IMR-90 (cell line): ENCODE data around the gene APP. TPM values are rescaled to one million over a fixed set of nuclear protein-coding genes. Genes with fewer than 3 reads are reported as not detected.

Experiments used
- ATAC-seq: fragments of 200-7000 bp; cut with Tn5 transposase; 2 replicates; pipeline ENCODE4 v1.9.1; 2020; ENCODE audit warnings: low read depth, mild to moderate bottlenecking, moderate library complexity
- BruUV-seq: library from RNA; stranded (reverse); fragments of 400-500 nt; replicated peaks from 2 replicates; lab custom pipeline; 2021; lab: Mats Ljungman, UMichigan
- CTCF ChIA-PET: fragments of 300-600 bp; formaldehyde crosslinking; extraction: SDS; loops from one replicate; lab custom pipeline; 2021; ENCODE audit warnings: antibody characterized with exemption; lab: Yijun Ruan, JAX
- POLR2A ChIA-PET: fragments of 300-600 bp; sonication (Branson Sonifier 250); formaldehyde crosslinking; loops from one replicate; lab custom pipeline; 2022; ENCODE audit warnings: antibody characterized with exemption; ENCODE audit not compliant: unreplicated experiment; lab: Charles Lee
- DNase-seq: peaks from one replicate; pipeline ENCODE4 v3.0.0; 2013
- H2AFZ ChIP-seq: replicated peaks from 2 replicates; pipeline ENCODE3; 2013; ENCODE audit warnings: low read length, mild to moderate bottlenecking; ENCODE audit not compliant: poor library complexity
- H2AK5ac ChIP-seq: 2 replicates; pipeline ENCODE4 v1.6.1; 2013; ENCODE audit warnings: low read depth, low read length, inconsistent platforms
- H2AK9ac ChIP-seq: replicated peaks from 2 replicates; pipeline ENCODE3; 2013; ENCODE audit warnings: mild to moderate bottlenecking, low read depth, low read length, moderate library complexity; ENCODE audit not compliant: poor library complexity
- H2BK120ac ChIP-seq: 2 replicates; pipeline ENCODE4 v1.6.1; 2013; ENCODE audit warnings: low read depth, low read length, inconsistent platforms
- H2BK15ac ChIP-seq: 3 replicates; pipeline ENCODE4 v1.6.1; 2013; ENCODE audit warnings: low read depth, low read length, inconsistent platforms
- H2BK20ac ChIP-seq: 2 replicates; pipeline ENCODE4 v1.6.1; 2013; ENCODE audit warnings: low read depth, mild to moderate bottlenecking, inconsistent platforms, low read length, moderate library complexity
- H2BK5ac ChIP-seq: 2 replicates; pipeline ENCODE4 v1.6.1; 2013; ENCODE audit warnings: mild to moderate bottlenecking, low read depth, low read length, inconsistent platforms; ENCODE audit not compliant: poor library complexity, severe bottlenecking
- H3K14ac ChIP-seq: replicated peaks from 2 replicates; pipeline ENCODE4 v1.6.1; 2013; ENCODE audit warnings: low read depth, low read length, inconsistent platforms
- H3K18ac ChIP-seq: 2 replicates; pipeline ENCODE4 v1.6.1; 2013; ENCODE audit warnings: low read depth, low read length, control low read depth
- H3K23ac ChIP-seq: 2 replicates; pipeline ENCODE4 v1.6.1; 2013; ENCODE audit warnings: low read depth, low read length, inconsistent platforms
- H3K27ac ChIP-seq: 2 replicates; pipeline ENCODE4 v1.5.1; 2013; ENCODE audit warnings: mild to moderate bottlenecking, control low read depth, low read length; ENCODE audit not compliant: insufficient read depth
- H3K27me3 ChIP-seq: 2 replicates; pipeline ENCODE4 v1.6.1; 2013; ENCODE audit warnings: low read length; ENCODE audit not compliant: control insufficient read depth, insufficient read depth
- H3K36me3 ChIP-seq: 2 replicates; pipeline ENCODE4 v1.6.1; 2013; ENCODE audit warnings: low read length, mixed read lengths; ENCODE audit not compliant: control insufficient read depth, insufficient read depth
- H3K4ac ChIP-seq: 2 replicates; pipeline ENCODE4 v1.6.1; 2013; ENCODE audit warnings: low read depth, low read length, inconsistent platforms
- H3K4me1 ChIP-seq: 2 replicates; pipeline ENCODE4 v1.6.1; 2013; ENCODE audit warnings: low read length, mixed read lengths; ENCODE audit not compliant: control insufficient read depth, insufficient read depth
- H3K4me2 ChIP-seq: 2 replicates; pipeline ENCODE4 v1.6.1; 2013; ENCODE audit warnings: low read depth, mild to moderate bottlenecking, control low read depth, low read length, moderate library complexity
- H3K4me3 ChIP-seq: 2 replicates; pipeline ENCODE4 v1.5.1; 2013; ENCODE audit warnings: low read depth, mild to moderate bottlenecking, control low read depth, low read length, moderate library complexity; ENCODE audit not compliant: insufficient read depth
- H3K56ac ChIP-seq: 2 replicates; pipeline ENCODE4 v1.6.1; 2013; ENCODE audit warnings: low read length, inconsistent platforms; ENCODE audit not compliant: insufficient read depth; ENCODE audit errors: extremely low read depth
- H3K79me1 ChIP-seq, 2 experiments: 2 replicates each; pipeline ENCODE4 v1.6.1; 2013; ENCODE audit warnings: low read length in 2 of 2, inconsistent platforms in 1 of 2, low read depth in 1 of 2
- H3K9ac ChIP-seq: 2 replicates; pipeline ENCODE4 v1.6.1; 2013; ENCODE audit warnings: low read depth, low read length, control low read depth
- H3K9me1 ChIP-seq: 2 replicates; pipeline ENCODE4 v1.6.1; 2013; ENCODE audit warnings: low read length, inconsistent platforms; ENCODE audit not compliant: insufficient read depth
- H3K9me3 ChIP-seq: 2 replicates; pipeline ENCODE4 v1.6.1; 2013; ENCODE audit warnings: low read length; ENCODE audit not compliant: control insufficient read depth, insufficient read depth
- H4K20me1 ChIP-seq: 2 replicates; pipeline ENCODE4 v1.6.1; 2013; ENCODE audit warnings: low read length, inconsistent platforms; ENCODE audit not compliant: insufficient read depth
- H4K5ac ChIP-seq: 2 replicates; pipeline ENCODE4 v1.6.1; 2013; ENCODE audit warnings: mild to moderate bottlenecking, low read depth, low read length, control low read depth
- H4K8ac ChIP-seq, 2 experiments: 2 replicates each; pipeline ENCODE4 v1.6.1; 2013; ENCODE audit warnings: low read depth in 2 of 2, low read length in 2 of 2, control low read depth in 1 of 2, inconsistent platforms in 1 of 2
- H4K91ac ChIP-seq: 2 replicates; pipeline ENCODE4 v1.6.1; 2013; ENCODE audit warnings: low read depth, low read length, inconsistent platforms; ENCODE audit not compliant: insufficient read depth
- CEBPB ChIP-seq: IDR thresholded peaks from 2 replicates; pipeline ENCODE4 v1.6.1; 2012; ENCODE audit warnings: low read depth, low read length, improper control_type of control experiment
- USF2 ChIP-seq: fragments of 150-350 bp; IDR thresholded peaks from 2 replicates; pipeline ENCODE4 v1.6.1; 2017; ENCODE audit warnings: mild to moderate bottlenecking, antibody characterized with exemption, low read length, low read depth
- WGBS, 2 experiments: methylation state at CpG; one replicate each; pipeline versions ENCODE4 v1.1.5 to v1.1.7; 2013; ENCODE audit warnings: missing lambda C conversion rate in 2 of 2; ENCODE audit not compliant: insufficient read length in 1 of 2; ENCODE audit errors: extremely low coverage in 2 of 2; 5-methylcytosine and 5-hydroxymethylcytosine counted together
- dilution Hi-C: fragments of 300-500 bp; cut with HindIII; formaldehyde crosslinking; loops from one replicate; pipeline ENCODE4 v1.14.3; 2018; ENCODE audit warnings: low sequenced_read_pairs; ENCODE audit not compliant: unreplicated experiment
- in situ Hi-C: fragments of 300-500 bp; cut with MboI; formaldehyde crosslinking; loops from 3 replicates; pipeline ENCODE4 v1.14.3; 2019; ENCODE audit warnings: low sequenced_read_pairs, inconsistent platforms, mixed read lengths
- intact Hi-C: fragments of 100-400 bp; cut with micrococcal nuclease; formaldehyde crosslinking; loops from 2 replicates; pipeline ENCODE4 v1.10.0; 2022
- polyA plus RNA-seq, 3 experiments: library from polyadenylated mRNA; depleted of rRNA; stranded (reverse); fragments of >200 nt; gene quantifications; 2 replicates each; pipeline ENCODE4 v1.2.3, GENCODE V29; 2012; ENCODE audit warnings: low replicate concordance in 1 of 3
- total RNA-seq: library from RNA; depleted of rRNA; stranded (reverse); fragments of >200 nt; gene quantifications from 2 replicates; pipeline ENCODE4 v1.2.3, GENCODE V29; 2012

APP gene
- total and polyA plus RNA-seq, 2 of the 4 experiments (the other 2 are of a cell fraction), result 191 to 530 TPM

- Histone ChIP-seq H4K20me1 (peaks cover 23% of the 10 kb centered on the region; the same call in 1 of the 2 replicates), H2AK9ac (no peak overlapping the region), H4K5ac (no peak overlapping the region), H4K8ac (no peak overlapping the region; a peak in 1 of 4 replicates), H4K91ac (no peak overlapping the region), H3K4me3 (no peak overlapping the region), H3K9ac (peak overlapping the region; percentile 14; the same call in 1 of the 2 replicates), H3K18ac (no peak overlapping the region), H3K4me1 (peaks cover 1% of the 10 kb centered on the region; the same call in 1 of the 2 replicates), H2AFZ (no peak overlapping the region), H2BK20ac (no peak overlapping the region), H3K9me1 (0 out of 2 replicates have a peak, but pooled peaks cover 3% of the 10 kb centered on the region), H3K4me2 (peak overlapping the region; percentile 13), H2BK15ac (no peak overlapping the region), H2AK5ac (no peak overlapping the region), H3K79me1 (peaks cover 19 to 59% of the 10 kb centered on the region in 2 experiments), H2BK120ac (no peak overlapping the region), H3K36me3 (peaks cover 6% of the 10 kb centered on the region), H3K27me3 (no peaks in the 10 kb centered on the region), H3K23ac (no peak overlapping the region), H3K9me3 (no peaks in the 10 kb centered on the region), H3K14ac (no peak overlapping the region), H3K4ac (no peak overlapping the region), H3K27ac (no peak overlapping the region), H3K56ac (no peak overlapping the region), H2BK5ac (no peak overlapping the region)
- ChIA-PET CTCF (interaction anchor here (0.6 kb wide), 1 partner anchor 50 kb away, joined by 6 read pairs; no protein-coding TSS in a partner anchor), POLR2A (no interaction called here)
- BruUV-seq, result no TSS peak
- ATAC-seq (peak; percentile 42; the same call in 1 of the 2 replicates), DNase-seq (peak; percentile 70)
- intact Hi-C loops (no loop called here), in situ Hi-C loops (no loop called here), dilution Hi-C loops (no loop called here)
- TF ChIP-seq CEBPB (peak; percentile 90), USF2 (no peak)
- WGBS, 2 experiments, result no CpG with 5 or more reads among the region's 7 CpGs
These were observed 70.9 kb downstream of the APP start for GRCh38 chr21:26099610-26100219.
